NCI-H1092 (cell line): ENCODE results near the gene TSPAN18.

Source experiments
- DNase-seq: peaks from one replicate; lab custom pipeline; 2025; lab: John Stamatoyannopoulos, UW

Gene TSPAN18

GRCh38 chr11:44823868-44824267 is 97.1 kb downstream of the TSPAN18 start:
- no peak for DNase-seq

- no peak for DNase-seq
These were observed 97.5 kb downstream of the TSPAN18 start for GRCh38 chr11:44824300-44824704.

- no peak for DNase-seq
These were observed 98.5 kb downstream of the TSPAN18 start for GRCh38 chr11:44825058-44825785.

- DNase-seq = no peak
These were observed 100.3 kb downstream of the TSPAN18 start for GRCh38 chr11:44826922-44827643.

GRCh38 chr11:44828296-44828695 is 101.5 kb downstream of the TSPAN18 start:
- DNase-seq = no peak

- no peak for DNase-seq
These were observed 103.1 kb downstream of the TSPAN18 start for GRCh38 chr11:44829838-44830237.

- no peak for DNase-seq
These were observed 105.0 kb downstream of the TSPAN18 start for GRCh38 chr11:44831605-44832394.

GRCh38 chr11:44832452-44832851 is 105.7 kb downstream of the TSPAN18 start:
- DNase-seq = no peak

GRCh38 chr11:44833221-44833876 is 106.6 kb downstream of the TSPAN18 start:
- DNase-seq = no peak

GRCh38 chr11:44833877-44834452 is 107.2 kb downstream of the TSPAN18 start:
- DNase-seq = no peak

- no peak for DNase-seq
These were observed 108.1 kb downstream of the TSPAN18 start for GRCh38 chr11:44834846-44835245.

- DNase-seq = no peak
These were observed 108.5 kb downstream of the TSPAN18 start for GRCh38 chr11:44835296-44835695.

- no peak for DNase-seq
These were observed 109.2 kb downstream of the TSPAN18 start for GRCh38 chr11:44835938-44836337.

- no peak for DNase-seq
These were observed 110.9 kb downstream of the TSPAN18 start for GRCh38 chr11:44837661-44838060.

- no peak for DNase-seq
These were observed 112.8 kb downstream of the TSPAN18 start for GRCh38 chr11:44839458-44840084.

GRCh38 chr11:44840085-44840478 is 113.3 kb downstream of the TSPAN18 start:
- no peak for DNase-seq

GRCh38 chr11:44840521-44841251 is 113.9 kb downstream of the TSPAN18 start:
- DNase-seq = peak; percentile 9

- no peak for DNase-seq
These were observed 115.5 kb downstream of the TSPAN18 start for GRCh38 chr11:44842220-44842619.

- DNase-seq = no peak
These were observed 120.1 kb downstream of the TSPAN18 start for GRCh38 chr11:44846852-44847251.

- DNase-seq = no peak
These were observed 120.6 kb downstream of the TSPAN18 start for GRCh38 chr11:44847316-44847715.
